Measurements from ENCODE around the gene CNTNAP5.

Gene CNTNAP5

DNA sequence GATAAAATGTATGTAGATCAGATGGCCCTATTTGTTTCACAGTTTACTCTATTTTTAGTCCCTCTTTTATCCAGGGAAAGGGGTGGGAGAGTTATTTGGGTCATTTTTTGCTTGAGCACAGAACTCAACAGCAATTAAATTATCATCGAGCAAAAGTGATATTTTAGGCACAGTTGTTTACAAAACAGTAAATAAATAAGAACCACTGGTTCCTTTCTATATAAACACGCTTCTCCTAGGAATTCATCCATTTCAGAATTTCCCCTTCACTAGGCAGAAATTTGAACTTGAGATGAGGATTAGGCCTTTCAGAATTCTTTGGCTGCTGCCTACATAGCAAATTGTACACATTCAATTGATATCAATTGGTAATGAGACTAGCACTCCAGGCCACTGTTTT is 812.4 kb downstream of the CNTNAP5 start:
- no peak for DNase-seq

DNA sequence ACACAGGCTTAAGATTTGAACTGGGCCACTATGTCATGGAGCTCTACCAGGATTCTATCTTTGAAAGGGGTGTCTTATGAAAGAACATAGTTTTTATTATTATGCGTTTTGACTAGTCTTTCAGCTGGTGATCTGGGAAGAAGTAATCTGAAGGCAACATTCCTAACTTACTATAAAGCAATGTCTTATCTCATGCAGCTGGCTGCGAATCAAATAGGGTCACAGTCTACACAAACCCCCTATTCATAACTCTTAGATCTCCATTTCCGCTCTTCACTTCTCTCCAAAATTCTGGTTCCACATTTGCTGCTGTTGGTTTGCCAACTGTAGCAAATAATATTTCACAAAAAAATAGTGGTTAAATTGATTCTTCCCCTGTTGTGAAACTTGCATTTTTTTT is 813.3 kb downstream of the CNTNAP5 start:
- DNase-seq = no peak

DNA sequence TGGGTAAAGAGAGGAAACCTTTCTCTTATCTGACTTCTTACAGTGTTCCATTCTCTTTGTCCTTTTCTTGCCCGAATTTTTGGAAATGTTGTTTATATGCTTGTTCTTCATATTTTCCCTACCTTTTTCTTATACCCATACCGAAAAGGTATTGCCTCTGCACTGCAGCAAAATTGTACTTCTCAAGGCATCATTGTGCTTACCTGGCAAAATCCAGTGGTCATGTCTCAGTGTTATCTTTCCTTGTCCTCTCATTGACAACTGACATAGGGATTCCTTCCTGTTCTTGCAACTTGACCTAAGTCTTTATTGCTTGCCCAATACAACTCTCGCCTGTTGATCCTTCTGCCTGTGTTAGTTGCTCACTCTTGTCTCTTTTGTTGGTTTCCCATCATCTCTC is 842.2 kb downstream of the CNTNAP5 start:
- DNase-seq = no peak

DNA sequence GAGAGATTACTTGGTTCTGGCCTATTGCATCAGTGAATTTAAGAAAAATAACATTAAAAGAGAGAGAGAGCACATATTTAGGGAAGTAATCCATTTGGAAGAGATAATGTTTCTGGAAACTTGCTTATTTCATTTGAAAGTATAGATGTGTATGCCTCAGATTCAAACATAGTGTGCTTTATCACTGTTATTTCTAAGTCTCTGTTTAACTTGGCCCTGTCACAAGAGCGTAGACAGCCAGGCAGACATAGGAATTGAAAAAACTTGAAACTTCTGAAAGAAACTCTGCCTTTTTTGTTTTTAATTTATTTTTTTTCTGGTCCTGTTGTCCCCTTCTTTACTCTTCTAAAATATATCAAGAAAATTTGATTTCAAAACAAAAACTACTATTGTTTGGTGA is 849.1 kb downstream of the CNTNAP5 start:
- DNase-seq = no peak

DNA sequence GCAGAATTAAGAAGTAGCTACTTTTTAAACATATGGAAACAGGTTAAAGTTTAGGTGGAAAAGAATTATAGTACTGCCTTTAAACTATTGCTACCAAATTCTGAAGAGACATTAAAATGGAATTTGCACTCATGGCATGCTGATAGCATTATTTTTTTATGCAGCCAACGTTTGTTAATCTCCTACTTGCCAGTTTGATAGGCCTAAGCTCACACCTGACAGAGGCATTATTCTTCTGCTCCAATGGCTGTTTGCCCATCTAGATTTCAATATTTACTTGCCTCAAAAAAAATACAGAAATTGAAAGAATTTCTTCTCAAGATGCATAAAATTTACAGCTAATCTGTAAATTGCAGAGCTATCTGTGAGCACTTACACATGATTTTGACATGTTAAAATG is 849.6 kb downstream of the CNTNAP5 start:
- DNase-seq = no peak

DNA sequence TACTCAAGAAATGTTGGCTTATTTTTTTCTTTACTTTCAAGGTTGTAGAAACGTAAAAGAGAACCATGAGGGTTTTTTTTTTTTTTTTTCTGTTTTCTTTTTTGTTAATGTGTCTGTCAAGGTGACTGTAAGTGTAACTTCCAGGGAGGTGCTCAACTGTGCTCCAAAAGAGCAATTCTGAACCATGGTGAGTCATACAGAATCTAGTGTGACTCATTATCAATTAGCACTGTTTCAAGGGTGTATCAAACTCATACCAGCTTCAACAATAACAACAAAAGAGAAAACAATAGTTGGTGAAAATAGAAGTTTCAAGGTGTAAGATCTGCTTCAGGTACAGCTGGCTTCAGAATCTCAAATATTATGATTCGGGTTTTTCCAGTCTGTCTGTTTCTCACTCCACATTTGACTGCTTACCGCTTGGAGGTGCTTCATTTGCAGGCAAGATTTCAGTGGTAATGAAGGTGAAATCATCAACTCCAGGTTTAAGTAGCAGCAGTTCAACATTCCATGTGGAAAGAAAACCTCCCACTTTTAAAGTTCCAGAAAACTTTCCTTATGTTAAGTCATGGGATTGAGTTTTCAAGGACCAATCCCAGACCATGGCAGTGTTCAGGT is 850.6 kb downstream of the CNTNAP5 start:
- DNase-seq = no peak

DNA sequence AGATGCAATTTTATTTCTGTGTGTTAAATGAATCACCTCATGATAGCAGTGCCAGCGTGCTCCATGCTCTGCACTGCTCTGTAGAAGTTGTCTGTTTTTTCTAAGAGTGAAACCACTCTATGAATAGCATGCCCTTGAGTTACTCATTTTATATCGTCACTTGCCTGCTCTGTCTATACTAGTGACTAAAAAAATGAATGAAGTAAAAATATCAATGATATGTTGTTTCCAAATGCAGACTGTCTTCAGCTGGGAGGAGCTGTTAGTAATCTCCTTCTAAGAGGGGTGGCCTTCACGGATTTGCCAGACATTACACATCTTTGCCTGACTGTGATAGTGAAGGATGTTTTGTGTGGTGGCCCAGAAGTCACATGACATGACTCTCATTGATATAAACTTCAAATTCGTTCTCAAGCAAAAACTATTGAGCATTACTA is 852.1 kb downstream of the CNTNAP5 start:
- no peak for DNase-seq

DNA sequence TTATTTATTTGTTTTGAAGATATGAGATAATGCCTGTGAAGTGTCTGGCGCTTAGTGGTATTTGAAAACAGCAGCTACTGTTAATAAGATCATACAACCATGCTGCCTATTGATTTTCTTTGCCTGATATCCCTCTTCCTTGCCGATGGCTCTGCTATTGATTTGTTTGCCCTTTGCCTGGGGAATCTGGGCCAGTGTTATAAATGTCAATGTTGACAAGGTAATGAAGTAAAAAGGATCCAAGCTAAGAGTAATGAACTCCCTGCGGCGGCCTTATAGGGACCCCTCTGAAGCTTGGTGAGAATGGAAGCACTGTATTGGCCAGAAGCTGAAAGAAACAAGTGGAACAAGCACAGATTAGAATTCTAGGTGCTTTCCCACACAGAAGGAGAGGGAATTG is 854.6 kb downstream of the CNTNAP5 start:
- no peak for DNase-seq

DNA sequence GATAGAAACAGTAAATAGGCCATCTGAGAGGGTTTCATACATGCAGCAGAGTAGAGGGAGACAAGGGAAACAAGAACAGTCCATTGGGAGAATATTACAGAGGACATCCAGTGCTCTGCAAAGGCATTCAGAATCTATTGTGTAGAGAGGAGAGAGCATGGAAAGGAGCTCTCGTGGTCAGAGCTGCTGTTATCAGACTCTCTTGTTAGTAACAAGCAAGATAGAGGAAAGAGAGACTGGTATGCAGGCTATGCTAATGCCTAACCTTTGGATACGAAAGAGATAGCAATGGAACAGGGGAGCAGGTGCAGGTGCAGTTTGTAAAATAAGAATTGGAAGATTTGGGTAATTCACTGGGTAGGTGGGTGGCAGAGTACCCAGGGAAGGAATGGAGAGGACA is 855.9 kb downstream of the CNTNAP5 start:
- DNase-seq = no peak

DNA sequence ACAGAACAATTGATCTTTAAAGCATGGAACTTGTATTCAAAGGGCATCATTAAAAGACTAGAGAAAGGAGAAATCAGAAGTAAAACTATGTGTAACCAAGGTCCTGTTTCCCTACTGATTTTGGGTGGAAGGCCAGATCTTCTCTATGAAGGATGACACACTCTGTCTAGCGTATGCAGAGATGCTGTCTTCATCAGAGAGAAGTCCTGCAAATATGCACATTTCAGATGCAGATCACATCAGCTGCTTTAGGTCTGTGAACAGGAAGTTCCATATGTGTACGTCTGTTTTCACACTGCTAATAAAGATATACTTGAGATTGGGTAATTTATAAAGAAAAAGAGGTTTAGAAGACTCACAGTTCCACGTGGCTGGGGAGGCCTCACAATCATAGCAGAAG is 857.3 kb downstream of the CNTNAP5 start:
- DNase-seq = no peak

DNA sequence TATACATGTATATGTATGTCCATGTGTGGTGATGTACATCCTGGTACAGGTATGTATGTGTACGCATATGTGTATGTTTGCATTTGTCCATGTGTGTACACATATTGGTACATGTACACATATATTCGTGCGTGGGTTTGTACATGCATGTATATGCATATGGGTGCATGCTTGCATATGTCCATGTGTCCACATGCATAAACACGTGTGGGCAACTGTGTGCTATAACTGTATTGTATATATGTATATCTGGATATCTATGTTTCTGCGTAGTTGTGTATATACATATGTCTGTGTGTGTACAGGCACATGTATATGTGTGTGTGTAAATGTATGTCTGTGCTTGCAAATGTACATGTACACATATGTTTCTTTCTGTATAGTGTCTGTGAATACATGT is 858.5 kb downstream of the CNTNAP5 start:
- no peak for DNase-seq

DNA sequence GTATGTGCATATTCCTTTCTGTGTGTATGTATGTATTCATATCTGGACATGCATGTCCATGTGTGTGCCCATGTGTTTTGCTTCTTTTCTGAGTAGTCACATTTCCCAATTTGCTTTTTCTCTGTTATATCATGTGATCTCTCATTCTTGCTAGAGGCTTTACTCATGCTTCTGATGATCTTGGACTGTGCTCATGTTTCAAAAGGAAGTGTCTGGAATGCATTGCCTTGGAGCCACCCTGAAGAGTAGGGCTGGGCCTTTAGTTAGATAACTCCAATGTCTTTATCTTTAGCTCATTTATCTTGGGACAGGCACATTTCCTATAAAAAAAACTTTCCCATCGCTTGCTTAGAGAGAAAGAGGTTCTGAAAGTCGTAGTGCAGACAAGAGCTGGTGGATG is 859.2 kb downstream of the CNTNAP5 start:
- DNase-seq = no peak

DNA sequence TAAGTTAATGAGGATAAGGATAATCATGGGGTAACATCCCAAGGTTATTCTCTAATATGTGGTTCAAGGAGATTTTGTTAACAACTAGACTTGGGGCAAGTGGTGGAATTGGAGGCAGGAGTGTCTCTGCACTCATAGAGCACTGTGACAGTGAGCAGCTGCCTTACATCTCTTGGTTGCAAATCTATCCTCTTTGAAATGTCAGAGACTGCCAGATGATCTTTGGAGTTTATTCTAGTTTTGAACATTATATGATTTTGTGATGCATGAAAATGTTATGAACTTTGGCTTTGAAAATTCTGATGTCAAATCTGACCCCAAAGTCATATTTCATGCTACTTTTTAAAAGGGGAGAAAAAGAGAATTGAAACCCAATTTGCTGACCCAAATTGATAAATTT is 861.1 kb downstream of the CNTNAP5 start:
- no peak for DNase-seq

DNA sequence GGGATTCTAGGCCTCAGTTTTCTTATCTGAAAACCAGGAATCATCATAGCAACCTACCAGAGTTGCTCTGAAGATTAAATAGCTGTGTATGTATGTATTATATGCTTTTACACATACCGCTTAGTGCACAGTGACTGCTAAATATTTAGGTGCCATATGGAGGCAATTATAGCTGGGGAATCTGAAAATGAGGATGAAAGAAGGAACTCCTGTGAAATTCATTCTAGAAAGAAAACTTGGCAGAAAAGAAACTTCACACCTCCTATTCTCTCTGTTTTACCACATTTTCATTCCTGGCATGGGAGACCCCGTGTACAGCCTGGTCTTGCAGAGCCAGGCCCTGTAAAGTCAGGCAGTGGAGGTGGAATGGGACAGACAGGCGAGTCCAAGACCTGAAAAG is 862.4 kb downstream of the CNTNAP5 start:
- DNase-seq = no peak

DNA sequence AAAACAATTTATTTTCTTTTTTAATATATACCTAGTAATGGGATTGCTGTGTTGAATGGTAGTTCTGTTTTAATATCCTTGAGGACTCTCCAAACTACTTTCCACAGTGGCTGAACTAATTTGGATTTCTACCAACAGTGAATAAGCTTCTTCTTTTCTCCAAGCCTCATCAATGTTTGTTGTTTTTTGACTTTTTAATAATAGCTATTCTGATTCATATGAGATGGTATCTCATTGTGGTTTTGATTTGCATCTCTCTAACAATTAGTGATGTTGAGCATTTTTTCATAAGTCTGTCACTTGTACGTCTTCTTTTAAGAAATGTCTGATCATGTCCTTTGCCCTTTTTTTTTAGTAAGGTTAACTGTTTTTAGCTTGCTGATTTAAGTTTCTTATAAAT is 863.3 kb downstream of the CNTNAP5 start:
- no peak for DNase-seq

DNA sequence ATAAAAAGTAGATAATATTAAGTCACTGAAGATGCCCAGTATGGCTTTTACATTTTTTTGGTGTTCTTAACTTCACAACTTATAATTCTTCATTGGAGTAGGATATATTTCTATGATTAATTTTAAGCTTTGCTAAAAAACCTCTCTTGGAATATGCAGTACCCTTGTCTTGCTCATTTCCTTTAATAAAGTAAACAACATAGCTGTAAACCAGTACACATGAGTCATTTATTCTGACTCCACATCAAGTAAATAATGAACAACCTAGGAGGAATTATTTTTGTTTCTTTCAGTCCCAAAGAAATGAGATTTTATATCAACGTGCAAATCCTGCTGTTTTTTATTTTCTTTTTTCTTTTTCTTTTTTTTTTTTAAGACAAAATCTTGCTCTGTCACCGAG is 869.1 kb downstream of the CNTNAP5 start:
- no peak for DNase-seq

DNA sequence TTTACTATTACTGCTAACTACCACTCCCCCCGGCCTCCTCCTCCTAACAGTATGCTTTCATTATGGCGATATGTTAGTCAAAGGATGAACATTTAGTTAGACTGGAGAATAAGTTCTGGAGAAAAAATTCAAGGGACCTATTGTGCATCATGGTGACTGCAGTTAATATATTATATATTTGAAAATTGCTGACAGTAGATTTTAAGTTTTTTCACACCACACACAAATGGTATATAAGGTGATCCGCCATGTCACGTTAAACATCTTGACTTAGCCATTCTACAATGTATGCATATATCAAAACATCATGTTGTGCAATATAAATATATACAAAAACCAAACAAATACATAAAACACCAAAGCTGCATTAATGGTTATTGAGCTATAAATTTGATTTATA is 873.7 kb downstream of the CNTNAP5 start:
- DNase-seq = no peak

DNA sequence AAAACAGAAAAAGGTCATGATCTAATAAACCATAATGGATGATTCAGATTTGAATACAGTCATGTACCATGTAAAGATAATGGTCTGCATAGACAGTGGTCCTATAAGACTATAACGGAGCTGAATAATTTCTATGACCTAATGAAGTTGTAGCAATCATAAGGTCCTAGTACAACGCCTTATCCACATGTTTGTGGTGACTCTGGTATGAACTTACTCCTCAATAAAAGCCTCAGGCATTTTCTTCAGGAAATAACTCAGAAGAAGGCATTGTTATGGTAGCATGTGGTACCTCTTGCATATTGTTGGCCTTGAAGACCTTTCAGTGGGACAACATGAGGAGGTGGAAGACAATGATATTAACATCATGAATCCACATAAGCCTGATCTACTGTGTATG is 883.3 kb downstream of the CNTNAP5 start:
- no peak for DNase-seq

DNA sequence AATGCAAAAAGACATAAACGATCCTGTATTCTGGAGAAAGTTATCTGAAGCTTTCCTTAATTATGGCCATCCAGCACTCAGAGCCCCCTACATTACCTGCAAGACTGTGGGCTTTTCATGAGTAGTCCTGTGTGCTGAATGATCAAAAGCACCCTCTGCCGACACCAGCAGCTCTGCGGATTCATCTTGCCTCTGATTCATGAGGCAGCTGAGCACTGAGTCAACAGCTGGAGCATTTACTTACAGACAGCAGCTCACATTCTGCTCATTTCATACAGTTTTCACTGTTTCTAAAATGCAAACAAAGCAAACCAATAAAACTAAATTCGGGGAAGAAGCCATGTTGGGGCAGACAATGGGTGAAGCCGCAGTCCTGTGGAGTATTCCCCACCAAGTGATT is 886.5 kb downstream of the CNTNAP5 start:
- DNase-seq = no peak

DNA sequence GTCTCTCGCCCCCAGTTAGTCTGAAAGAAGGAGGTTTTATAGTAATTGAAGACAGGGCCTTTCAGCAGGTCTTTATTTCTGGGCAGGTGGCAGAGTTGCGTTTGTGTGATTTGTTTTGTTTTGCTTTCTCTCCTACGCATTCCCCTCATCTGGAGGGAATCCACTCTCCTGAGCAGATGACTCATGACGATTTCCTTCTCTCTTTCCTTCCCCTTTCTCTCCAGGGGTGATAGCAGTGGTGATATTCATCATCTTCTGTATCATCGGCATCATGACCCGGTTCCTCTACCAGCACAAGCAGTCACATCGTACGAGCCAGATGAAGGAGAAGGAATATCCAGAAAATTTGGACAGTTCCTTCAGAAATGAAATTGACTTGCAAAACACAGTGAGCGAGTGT is 888.8 kb downstream of the CNTNAP5 start:
- no peak for DNase-seq

DNA sequence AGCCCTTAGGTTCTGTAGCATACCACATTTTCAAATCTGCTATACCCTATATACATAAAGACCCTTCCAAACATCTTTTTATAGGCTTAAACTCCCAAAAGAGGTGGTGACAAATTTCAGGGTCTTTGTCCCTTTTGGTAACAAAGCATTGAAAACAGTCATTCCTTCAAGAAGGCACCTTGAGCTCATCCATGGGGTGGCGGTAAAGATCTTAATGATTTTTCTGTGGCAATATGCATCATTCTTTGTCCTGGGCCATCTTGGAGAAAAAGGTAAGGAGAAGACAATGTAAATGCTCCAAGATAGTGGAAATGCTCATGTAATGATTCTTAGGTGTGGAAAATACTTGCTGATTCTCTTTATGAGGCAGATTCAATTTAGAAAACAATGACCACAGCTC is 890.5 kb downstream of the CNTNAP5 start:
- DNase-seq = no peak

DNA sequence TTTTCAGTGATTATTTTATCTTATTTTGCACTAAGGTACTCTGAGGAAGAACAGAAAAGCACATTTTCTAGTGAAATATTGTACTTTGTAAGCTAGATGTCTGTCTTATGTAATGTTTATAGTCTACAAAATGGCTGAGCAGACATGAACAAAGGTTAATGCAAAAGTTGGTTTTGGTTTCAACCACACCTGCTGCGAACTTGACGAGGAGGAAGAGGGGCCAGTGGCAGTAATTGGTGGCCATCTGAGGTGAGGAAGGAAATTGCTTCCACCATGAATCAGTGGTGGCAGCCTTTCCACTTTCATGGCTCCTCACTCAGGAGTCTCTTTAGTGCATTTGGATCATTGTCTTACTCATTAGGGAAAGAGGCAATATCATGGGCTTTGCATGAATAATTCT is 894.2 kb downstream of the CNTNAP5 start:
- DNase-seq = no peak

DNA sequence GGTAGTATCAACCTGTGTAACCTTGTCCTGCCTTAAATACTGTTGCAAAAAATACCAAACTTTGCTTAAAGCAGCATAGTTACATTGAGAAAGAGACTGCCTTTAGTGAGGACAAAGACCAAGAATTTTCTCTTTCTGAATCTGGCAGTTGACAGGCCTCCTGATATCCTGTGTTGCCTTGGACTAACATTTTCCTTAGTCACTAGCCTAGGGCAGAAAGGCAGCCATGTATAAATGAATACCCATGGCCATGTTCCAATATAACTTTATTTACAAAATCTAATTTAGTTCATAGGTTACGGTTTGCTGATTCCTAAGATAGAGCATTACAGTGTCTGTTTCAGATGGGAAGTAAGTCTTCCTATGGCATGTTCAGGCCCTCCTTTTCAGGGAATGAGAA is 895.4 kb downstream of the CNTNAP5 start:
- DNase-seq = no peak

DNA sequence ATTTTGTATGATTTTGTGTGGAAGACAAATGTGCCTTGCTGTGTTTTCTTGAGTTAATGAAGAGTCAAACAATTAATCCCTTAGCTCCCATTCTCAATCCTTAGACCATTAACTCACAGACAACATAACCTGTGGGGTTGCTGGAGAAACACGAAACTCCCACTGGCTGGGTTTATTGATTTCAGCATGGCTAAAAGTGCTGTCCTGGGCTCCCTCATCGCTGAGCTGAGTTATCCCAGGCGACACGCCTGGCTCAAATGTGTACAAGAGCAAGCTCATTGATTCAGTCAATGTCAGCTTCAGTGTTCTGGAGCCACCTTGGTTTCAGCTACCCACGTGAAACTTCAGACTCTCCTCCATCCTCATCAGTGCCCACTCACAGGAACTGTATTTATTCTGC is 896.1 kb downstream of the CNTNAP5 start:
- DNase-seq = no peak

DNA sequence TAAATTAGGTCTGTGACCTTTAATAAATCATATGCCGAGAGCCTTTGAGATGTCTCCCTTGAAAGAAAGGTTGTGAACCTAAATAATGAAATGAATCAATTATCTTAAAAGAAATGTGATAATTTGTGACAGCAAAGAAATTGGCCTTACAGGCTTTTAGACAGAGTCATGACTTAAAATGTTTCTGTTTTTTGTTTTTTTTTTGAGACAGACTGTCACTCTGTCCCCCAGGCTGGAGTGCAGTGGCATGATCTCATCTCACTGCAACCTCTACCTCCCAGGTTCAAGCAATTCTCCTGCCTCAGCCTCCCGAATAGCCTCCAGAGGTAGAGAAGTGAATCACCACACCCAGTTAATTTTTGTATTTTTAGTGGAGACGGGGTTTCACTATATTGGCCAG is 898.0 kb downstream of the CNTNAP5 start:
- no peak for DNase-seq

DNA sequence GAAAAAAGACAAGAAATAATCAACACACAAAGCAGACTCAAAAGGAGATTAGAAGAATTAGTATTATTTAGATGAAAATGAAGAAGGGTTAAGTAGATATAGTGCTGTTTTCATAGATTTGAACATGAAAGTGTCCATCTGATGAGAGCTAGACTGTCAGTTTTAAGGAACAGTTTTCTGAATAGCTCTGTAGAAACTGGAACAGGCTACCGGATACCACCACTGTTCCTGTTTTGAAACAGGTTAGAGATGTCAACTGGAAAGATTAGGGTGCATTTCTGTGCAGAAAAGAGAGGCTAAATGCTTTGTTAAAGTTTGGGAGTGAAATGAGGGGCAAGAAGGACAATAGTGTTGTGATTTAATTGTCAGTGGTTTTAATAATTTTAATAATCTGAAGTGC is 908.8 kb downstream of the CNTNAP5 start:
- DNase-seq = no peak

Measured in NCI-H2029 treated with DMSO at 0.1 percent for 48 hours (cell line).